Activated T-helper 2 cell treated with anti-CD3 and anti-CD28 coated beads, Interferon-gamma antibody, Interleukin-2, Interleukin-4, amounts not matched to agents 10 μg/mL and 5 μg/mL and 100 μg/mL, durations not matched to agents 14 hours and 24 hours and 36 hours (primary cell): ENCODE results near the gene UBAP1. TPM values are rescaled to one million over a fixed set of nuclear protein-coding genes. Genes with fewer than 3 reads are reported as not detected.
A peak's percentile ranks its signal among the peaks of the same experiment; 100 is the strongest.
"Not testable (repeated sequence)": the region's sequence is repeated elsewhere in the genome, so short reads cannot be mapped to it uniquely, and the experiment has no call there.

Source experiments
- DNase-seq: peaks from one replicate; pipeline ENCODE4 v3.0.0; 2021; ENCODE audit warnings: low spot score
- H3K27ac Mint-ChIP-seq: one replicate; pipeline ENCODE4 v1.8.0; 2021; ENCODE audit warnings: mixed read lengths
- H3K27me3 Mint-ChIP-seq: one replicate; pipeline ENCODE4 v1.8.0; 2021; ENCODE audit warnings: low read depth, mixed read lengths
- H3K36me3 Mint-ChIP-seq: one replicate; pipeline ENCODE4 v1.8.0; 2021; ENCODE audit warnings: low read depth, mixed read lengths
- H3K4me1 Mint-ChIP-seq: one replicate; pipeline ENCODE4 v1.8.0; 2021; ENCODE audit warnings: low read depth, mixed read lengths
- H3K4me3 Mint-ChIP-seq: one replicate; pipeline ENCODE4 v1.8.0; 2021; ENCODE audit warnings: low read depth, mild to moderate bottlenecking, moderate library complexity, mixed read lengths
- H3K9me3 Mint-ChIP-seq: one replicate; pipeline ENCODE4 v1.8.0; 2021; ENCODE audit warnings: mixed read lengths
- intact Hi-C: fragments of 100-400 bp; cut with micrococcal nuclease; formaldehyde crosslinking; loops from one replicate; pipeline ENCODE4 v1.15.1; 2023
- total RNA-seq: library from RNA; stranded (reverse); gene quantifications from 2 replicates; pipeline ENCODE4 v1.2.3, GENCODE V29; 2022

The UBAP1 gene
- total RNA-seq, 1 donor from 2014 or later: 33.6 TPM

- H3K4me3 Mint-ChIP-seq: no peak overlapping the region
- no peaks in the 10 kb centered on the region for H3K27me3 Mint-ChIP-seq
- DNase-seq: no peak
- intact Hi-C loops: no loop called here
- peak overlapping the region; percentile 38 for H3K27ac Mint-ChIP-seq
- H3K9me3 Mint-ChIP-seq: no peaks in the 10 kb centered on the region
- no peaks in the 10 kb centered on the region for H3K4me1 Mint-ChIP-seq
- H3K36me3 Mint-ChIP-seq: peaks cover 57% of the 10 kb centered on the region
Observed at GRCh38 chr9:34246453-34246852, 67.6 kb downstream of the UBAP1 start.

- H3K4me3 Mint-ChIP-seq, H3K4me1 Mint-ChIP-seq, intact Hi-C loops, DNase-seq, H3K9me3 Mint-ChIP-seq, H3K27me3 Mint-ChIP-seq, H3K27ac Mint-ChIP-seq: not testable (repeated sequence)
- H3K36me3 Mint-ChIP-seq: peaks cover 47% of the 10 kb centered on the region
Observed at GRCh38 chr9:34247782-34248181, 68.9 kb downstream of the UBAP1 start.

GRCh38 chr9:34249274-34249673 is 70.4 kb downstream of the UBAP1 start:
- Mint-ChIP-seq H3K27me3 (no peaks in the 10 kb centered on the region), H3K36me3 (peaks cover 39% of the 10 kb centered on the region), H3K27ac (no peak overlapping the region), H3K4me1 (no peaks in the 10 kb centered on the region), H3K9me3 (no peaks in the 10 kb centered on the region), H3K4me3 (no peak overlapping the region)
- intact Hi-C loops: no loop called here
- no peak for DNase-seq

DNA sequence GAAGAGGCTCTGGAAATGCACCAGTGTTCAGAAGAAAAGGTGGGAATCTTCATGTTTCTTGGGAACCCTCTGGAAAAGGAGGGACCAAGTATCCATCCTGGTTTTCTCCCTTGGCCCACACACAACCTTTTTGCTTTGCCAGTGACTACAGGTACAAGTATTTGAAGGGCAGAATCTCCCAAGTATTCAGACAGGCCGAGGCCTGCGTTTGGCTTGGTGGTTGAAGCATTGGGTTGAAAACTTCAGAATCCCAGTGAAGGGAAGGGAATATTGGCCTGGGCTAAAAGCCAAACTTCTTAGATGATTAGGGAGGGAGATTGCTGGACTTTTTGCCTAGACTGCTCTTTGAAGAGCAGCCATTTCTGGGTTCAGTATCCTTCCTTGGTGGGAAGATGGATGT is 71.9 kb downstream of the UBAP1 start:
- Mint-ChIP-seq H3K4me3 (no peak overlapping the region), H3K36me3 (peaks cover 42% of the 10 kb centered on the region), H3K27me3 (no peaks in the 10 kb centered on the region), H3K27ac (no peak overlapping the region), H3K9me3 (no peaks in the 10 kb centered on the region), H3K4me1 (no peaks in the 10 kb centered on the region)
- DNase-seq: no peak
- intact Hi-C loops: loop anchor here (5.0 kb wide), 2 partner anchors 73 to 127 kb away; partner anchors contain the start of genes MYORG and UBAP1

DNA sequence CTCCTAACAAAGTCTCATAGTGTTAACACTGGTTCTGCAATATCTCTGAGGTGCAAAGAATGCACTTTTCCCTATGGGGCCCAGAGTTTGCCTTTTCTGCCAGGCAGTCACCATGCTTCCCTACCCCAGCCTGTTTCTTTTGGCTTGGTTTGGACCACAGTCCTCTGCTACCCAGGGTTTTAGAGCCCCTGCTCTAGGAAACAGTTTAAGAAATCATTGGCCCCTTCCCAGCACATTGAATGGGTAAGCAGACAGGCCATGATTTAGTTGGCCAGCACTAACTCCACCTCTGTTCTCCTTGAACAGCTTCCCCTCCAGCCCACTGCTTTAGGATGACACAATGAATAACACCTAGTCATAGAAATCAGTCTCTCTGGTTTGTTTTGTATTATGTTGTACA is 73.2 kb downstream of the UBAP1 start:
- Mint-ChIP-seq H3K4me3 (no peak overlapping the region), H3K27ac (no peak overlapping the region), H3K36me3 (peaks cover 35% of the 10 kb centered on the region), H3K4me1 (no peaks in the 10 kb centered on the region), H3K27me3 (no peaks in the 10 kb centered on the region), H3K9me3 (no peaks in the 10 kb centered on the region)
- intact Hi-C loops: loop anchor here (2.0 to 5.0 kb wide), 3 partner anchors 75 to 125 kb away; partner anchors contain the start of genes DCAF12, MYORG and UBAP1
- no peak for DNase-seq

DNA sequence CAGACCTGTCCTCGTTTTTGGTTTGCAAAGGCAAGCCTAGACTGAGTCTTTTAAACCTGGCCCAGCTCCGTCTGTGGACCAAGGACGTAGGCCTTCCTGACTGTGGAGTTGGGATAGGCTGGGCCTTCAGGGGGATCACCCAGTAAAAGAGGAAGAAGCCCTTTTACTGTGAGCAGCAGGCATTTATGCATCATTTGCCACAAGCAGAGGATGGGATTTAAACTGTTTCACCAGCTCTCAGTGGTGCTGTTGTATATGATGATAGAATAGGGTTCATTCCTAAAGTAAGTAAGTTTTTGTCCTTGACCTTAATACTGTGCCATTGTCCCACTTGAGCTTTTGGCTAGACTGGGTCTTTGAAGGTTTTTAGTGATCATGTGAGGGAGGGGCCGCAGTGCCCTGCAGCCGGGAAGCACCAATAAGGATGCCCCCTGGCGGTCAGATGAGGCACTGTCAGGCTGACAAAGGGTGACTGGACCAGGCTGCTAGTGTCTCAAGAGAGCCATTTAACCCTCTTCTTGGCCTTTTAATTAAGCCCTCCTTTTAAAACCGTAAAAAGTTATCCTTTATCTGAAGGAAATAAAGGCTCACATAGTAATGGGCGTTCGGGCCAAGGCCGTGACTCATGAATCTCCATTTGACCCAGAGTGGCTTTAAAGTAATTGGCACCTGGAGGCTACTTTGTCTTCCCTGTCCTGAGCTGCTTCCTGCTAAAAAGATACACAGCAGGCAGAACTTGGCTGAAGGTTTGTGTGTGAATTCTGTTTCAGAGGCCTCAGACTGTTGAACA is 74.0 kb downstream of the UBAP1 start:
- peak; percentile 58 for DNase-seq
- H3K4me3 Mint-ChIP-seq: no peak overlapping the region
- H3K4me1 Mint-ChIP-seq: no peaks in the 10 kb centered on the region
- H3K36me3 Mint-ChIP-seq: peaks cover 34% of the 10 kb centered on the region
- H3K27ac Mint-ChIP-seq: no peak overlapping the region
- H3K9me3 Mint-ChIP-seq: no peaks in the 10 kb centered on the region
- H3K27me3 Mint-ChIP-seq: no peaks in the 10 kb centered on the region
- intact Hi-C loops: loop anchor here (2.0 to 5.0 kb wide), 3 partner anchors 76 to 126 kb away; partner anchors contain the start of genes DCAF12, MYORG and UBAP1

DNA sequence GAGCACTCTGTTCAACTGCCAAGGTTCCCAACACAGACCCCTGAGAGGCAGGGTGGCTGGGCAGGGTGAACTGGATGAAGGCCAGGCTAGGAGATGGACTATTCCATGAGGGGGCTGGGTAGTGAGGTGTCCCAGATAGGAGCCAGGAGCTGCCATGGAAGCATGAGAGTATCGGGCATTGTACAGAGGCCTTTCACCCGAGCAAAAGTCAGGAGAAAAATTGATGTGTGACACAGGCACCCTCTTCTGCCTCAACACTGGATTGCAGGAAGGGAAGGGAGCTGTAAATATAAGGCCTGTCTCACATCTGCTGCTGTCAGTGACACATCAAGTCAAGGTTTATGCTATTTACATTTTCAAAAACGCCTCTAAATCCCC is 74.6 kb downstream of the UBAP1 start:
- H3K27me3 Mint-ChIP-seq: no peaks in the 10 kb centered on the region

DNA sequence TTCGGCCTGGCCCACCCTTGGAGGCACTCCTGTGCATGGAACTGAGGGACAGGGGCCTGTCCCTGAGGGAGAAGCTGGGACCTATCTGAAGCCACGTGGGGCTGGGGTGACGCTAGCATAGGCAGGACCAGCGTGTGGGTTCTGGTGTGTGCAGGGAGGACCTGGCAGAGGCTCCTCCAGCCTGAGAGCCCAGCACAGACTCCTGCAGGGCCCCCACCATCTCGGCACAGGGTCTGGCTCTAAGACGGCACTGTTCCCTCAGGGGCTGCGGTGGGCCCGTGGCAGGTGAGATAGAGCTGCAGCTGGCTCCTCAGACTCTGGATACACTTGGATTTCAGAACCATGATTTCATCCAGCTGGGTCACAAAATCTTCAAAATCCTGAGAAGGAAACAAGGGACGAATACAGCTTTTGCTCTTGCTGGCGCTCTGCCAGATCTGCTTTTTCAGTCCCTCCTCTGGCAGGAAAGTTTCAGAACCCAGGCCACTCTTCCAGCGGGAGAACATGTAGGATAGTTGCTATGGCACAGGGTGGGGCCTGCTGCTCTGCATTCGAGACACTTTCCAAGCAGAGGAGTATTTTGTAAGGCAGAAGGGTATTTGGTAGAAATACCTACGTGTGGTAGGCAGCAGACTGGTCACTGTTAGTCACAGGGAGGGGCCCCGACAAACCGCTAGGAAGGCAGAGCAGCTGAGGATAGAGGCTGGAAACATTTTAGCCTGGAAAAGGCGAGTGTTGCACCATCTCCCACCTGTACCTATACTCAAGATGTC is 75.5 kb downstream of the UBAP1 start:
- intact Hi-C loops: loop anchor here (5.0 kb wide), 2 partner anchors 77 to 123 kb away; partner anchors contain the start of genes MYORG and UBAP1
- Mint-ChIP-seq H3K9me3 (no peaks in the 10 kb centered on the region), H3K27me3 (no peaks in the 10 kb centered on the region), H3K36me3 (peaks cover 29% of the 10 kb centered on the region), H3K27ac (no peak overlapping the region), H3K4me3 (no peak overlapping the region), H3K4me1 (no peaks in the 10 kb centered on the region)
- DNase-seq: no peak

More for the DNA sequence above, 74.6 kb downstream of the UBAP1 start:
- intact Hi-C loops: loop anchor here (2.0 to 5.0 kb wide), 3 partner anchors 76 to 127 kb away; partner anchors contain the start of genes DCAF12, MYORG and UBAP1
- H3K27ac Mint-ChIP-seq: no peak overlapping the region
- no peak for DNase-seq
- H3K4me3 Mint-ChIP-seq: no peak overlapping the region
- no peaks in the 10 kb centered on the region for H3K4me1 Mint-ChIP-seq
- no peaks in the 10 kb centered on the region for H3K9me3 Mint-ChIP-seq
- peaks cover 32% of the 10 kb centered on the region for H3K36me3 Mint-ChIP-seq

DNA sequence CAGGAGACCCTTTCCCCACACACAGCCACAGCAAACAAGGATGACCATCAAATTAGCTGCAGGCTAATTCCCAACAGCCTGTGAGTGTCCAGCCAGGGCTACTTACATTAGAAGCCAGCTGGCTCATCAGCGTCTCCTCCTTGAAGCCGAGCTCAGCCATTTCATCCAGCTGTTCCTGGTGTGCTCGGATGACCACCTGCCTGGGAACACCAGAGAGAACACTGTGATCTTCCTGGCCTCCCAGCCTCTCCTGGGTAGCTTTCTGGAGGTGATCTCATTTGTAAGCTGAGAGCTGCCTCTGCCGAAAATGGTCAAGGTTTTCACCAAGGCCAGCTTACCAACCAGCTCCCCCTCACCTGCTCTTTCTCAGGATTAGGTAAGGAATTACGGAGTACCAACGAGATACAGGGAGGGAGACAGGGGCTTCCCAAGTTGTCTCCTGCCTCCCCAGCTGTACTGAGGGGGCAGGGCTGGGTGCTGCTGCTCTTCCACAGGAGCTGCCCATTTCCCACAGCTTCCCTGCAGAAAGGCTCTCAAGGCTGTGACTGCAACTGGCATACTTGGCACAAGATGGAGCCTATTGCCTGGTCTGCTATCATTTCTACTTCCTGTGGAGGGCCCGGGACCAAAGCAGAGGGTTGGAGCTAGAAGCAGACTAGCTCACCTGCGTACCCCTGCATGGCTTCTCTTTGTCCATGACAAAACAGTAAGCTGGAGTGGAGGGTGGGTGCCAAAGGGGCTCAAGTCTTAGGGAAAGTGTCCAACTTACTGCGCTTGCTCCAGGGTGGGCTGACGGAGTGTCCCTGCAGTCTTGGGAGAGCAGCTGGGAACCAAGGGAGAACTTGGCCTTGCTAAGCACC is 76.4 kb downstream of the UBAP1 start:
- Mint-ChIP-seq H3K36me3 (peaks cover 28% of the 10 kb centered on the region), H3K4me1 (no peaks in the 10 kb centered on the region), H3K4me3 (no peak overlapping the region), H3K9me3 (no peaks in the 10 kb centered on the region), H3K27me3 (no peaks in the 10 kb centered on the region), H3K27ac (no peak overlapping the region)
- no peak for DNase-seq
- intact Hi-C loops: loop anchor here (5.0 kb wide), 2 partner anchors 78 to 122 kb away; partner anchors contain the start of genes MYORG and UBAP1

DNA sequence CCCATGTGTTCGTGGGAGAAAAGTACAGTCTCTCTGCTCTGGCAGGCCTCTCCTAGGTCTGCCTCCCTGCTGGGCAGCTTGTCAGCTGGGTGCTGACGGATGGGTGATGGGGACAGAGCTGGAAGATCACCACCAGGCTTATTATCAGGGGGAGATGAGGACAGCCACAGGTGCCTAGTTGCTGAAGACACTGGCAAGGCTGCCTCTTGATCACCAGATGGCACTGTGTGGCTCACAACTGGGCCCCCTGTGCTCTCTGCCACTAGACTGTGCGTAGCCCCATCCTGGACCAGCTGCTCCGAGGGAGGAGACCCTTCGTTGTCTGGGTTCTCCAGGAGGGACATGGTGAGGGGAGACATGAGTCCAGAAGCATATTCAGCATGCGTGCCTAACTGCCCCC is 77.3 kb downstream of the UBAP1 start:
- intact Hi-C loops: no loop called here
- no peaks in the 10 kb centered on the region for H3K4me1 Mint-ChIP-seq
- DNase-seq: no peak
- no peak overlapping the region for H3K4me3 Mint-ChIP-seq
- H3K9me3 Mint-ChIP-seq: no peaks in the 10 kb centered on the region
- H3K27ac Mint-ChIP-seq: no peak overlapping the region
- no peaks in the 10 kb centered on the region for H3K27me3 Mint-ChIP-seq
- peaks cover 20% of the 10 kb centered on the region for H3K36me3 Mint-ChIP-seq

- intact Hi-C loops: no loop called here
- no peak overlapping the region for H3K27ac Mint-ChIP-seq
Observed at GRCh38 chr9:34256987-34257585, 78.2 kb downstream of the UBAP1 start.

DNA sequence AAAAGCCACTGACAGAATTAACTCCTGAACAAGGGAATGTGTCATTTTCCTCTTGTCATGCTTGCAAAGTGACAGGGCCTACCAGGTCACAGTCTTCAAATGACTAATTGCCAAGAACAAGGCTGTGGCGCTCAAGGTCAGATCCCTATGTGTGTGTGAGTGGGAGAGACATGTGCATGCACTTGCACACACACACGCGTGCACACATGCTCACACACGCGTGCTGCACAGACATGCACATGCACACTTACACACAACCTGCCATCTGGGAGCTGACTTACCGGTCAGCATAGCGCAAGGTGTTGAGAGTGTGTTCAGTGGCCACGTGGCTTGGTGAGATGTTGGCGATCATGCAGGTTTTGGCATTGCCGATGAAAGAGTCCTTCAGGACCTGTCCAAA is 80.5 kb downstream of the UBAP1 start:
- no peak overlapping the region for H3K4me3 Mint-ChIP-seq
- H3K36me3 Mint-ChIP-seq: peaks cover 16% of the 10 kb centered on the region
- no peaks in the 10 kb centered on the region for H3K9me3 Mint-ChIP-seq
- intact Hi-C loops: no loop called here
- no peaks in the 10 kb centered on the region for H3K27me3 Mint-ChIP-seq
- no peak for DNase-seq
- no peak overlapping the region for H3K27ac Mint-ChIP-seq
- H3K4me1 Mint-ChIP-seq: peaks cover 8% of the 10 kb centered on the region

More at GRCh38 chr9:34256987-34257585, 78.2 kb downstream of the UBAP1 start:
- no peaks in the 10 kb centered on the region for H3K27me3 Mint-ChIP-seq
- DNase-seq: no peak
- H3K4me3 Mint-ChIP-seq: no peak overlapping the region
- peaks cover 3% of the 10 kb centered on the region for H3K4me1 Mint-ChIP-seq
- peaks cover 14% of the 10 kb centered on the region for H3K36me3 Mint-ChIP-seq
- H3K9me3 Mint-ChIP-seq: no peaks in the 10 kb centered on the region
